Measurements from ENCODE around the gene RAB6A. TPM values are rescaled to one million over a fixed set of nuclear protein-coding genes. Genes with fewer than 3 reads are reported as not detected.
"Not testable (repeated sequence)": the region's sequence is repeated elsewhere in the genome, so short reads cannot be mapped to it uniquely, and the experiment has no call there.

RAB6A gene
- total RNA-seq, 1 experiment from 2014 or later: 57.3 TPM

- DNase-seq (ENCODE audit: low read depth): no peak
Observed at GRCh38 chr11:73726825-73727224, 34.0 kb downstream of the RAB6A start.

DNA sequence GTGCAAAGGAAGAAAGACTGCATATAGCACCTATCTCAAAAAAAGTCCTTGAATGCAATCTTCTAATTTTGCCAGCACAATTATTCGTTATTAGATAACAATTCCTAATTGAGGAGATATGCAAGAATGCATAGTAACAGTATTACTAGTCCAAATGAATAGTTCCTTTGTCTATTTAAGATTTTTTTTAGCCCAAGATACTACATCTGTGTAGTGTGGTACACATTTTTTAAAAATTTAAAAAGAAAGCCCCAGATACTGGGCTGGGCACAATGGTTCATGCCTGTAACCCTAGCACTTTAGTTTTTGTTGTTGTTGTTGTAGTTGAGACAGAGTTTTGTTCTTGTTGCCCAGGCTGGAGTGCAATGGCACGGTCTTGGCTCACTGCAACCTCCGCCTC is 43.7 kb downstream of the RAB6A start:
- no peak for DNase-seq (ENCODE audit: low read depth)

- no peak for DNase-seq (ENCODE audit: low read depth)
Observed at GRCh38 chr11:73716153-73717056, 44.5 kb downstream of the RAB6A start.

- DNase-seq (ENCODE audit: low read depth): no peak
Observed at GRCh38 chr11:73715541-73715940, 45.3 kb downstream of the RAB6A start.

DNA sequence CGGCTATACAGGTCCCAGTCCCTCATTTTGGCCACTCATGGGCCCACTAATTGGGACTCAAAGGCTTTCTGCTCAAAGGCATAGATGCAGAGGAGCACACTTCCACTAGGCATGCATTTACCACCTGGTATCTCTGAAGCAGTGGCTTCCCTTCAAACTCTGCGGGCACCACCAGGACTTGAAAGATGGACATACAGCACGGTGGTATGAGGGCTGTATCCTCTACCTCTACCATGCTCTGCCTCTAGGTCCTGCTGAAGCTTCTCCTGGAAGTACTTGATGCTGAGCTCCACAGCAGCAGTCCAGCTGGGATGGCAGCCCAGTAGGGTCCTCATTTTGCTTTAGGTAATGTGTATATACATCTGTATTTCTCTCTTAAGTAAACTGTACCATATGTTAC is 49.9 kb downstream of the RAB6A start:
- DNase-seq (ENCODE audit: low read depth): no peak

- no peak for DNase-seq (ENCODE audit: low read depth)
Observed at GRCh38 chr11:73705053-73705452, 55.8 kb downstream of the RAB6A start.

- DNase-seq (ENCODE audit: low read depth): no peak
Observed at GRCh38 chr11:73693899-73694525, 66.9 kb downstream of the RAB6A start.

GRCh38 chr11:73680687-73681086 is 80.2 kb downstream of the RAB6A start:
- DNase-seq (ENCODE audit: low read depth): no peak

DNA sequence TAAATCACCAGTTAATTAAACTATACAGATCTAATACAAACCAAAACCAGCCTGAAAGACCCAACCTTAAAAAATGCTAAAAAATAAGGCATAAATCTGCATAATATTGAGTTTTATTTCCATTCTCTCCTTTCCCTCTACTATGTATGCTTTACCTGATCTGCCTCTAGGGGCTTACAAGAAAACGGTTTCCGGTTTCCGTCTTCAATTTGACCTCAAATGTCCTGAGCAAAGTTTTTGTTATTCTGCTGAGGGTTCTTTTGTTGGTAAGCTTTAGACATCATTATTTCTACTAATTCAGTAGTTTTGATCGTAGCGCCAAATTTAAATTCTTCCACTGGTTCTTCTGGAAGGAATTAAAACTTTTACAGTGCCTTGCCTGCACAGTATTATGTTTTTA is 84.3 kb downstream of the RAB6A start:
- not testable (repeated sequence) for DNase-seq (ENCODE audit: low read depth)

DNA sequence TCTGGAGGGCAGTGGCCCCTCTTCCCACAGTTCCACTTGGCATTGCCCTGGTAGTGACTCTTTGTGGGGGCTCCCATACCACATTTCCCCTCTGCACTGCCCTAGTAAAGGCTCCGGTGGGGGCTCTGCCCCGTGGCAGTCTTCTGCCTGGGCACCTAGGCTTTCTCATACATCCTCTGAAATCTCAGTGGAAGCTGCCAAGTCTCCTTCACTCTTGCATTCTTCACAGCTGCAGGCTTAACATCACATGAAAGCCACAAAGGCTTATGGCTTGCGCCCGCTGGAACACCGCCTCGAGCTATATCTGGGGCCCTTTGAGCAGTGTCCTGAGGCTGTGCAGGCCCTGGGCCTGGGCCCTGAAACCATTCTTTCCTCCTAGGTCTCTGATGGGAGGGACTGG is 89.2 kb downstream of the RAB6A start:
- DNase-seq (ENCODE audit: low read depth): no peak

GRCh38 chr11:73670808-73671207 is 90.1 kb downstream of the RAB6A start:
- DNase-seq (ENCODE audit: low read depth): no peak

DNA sequence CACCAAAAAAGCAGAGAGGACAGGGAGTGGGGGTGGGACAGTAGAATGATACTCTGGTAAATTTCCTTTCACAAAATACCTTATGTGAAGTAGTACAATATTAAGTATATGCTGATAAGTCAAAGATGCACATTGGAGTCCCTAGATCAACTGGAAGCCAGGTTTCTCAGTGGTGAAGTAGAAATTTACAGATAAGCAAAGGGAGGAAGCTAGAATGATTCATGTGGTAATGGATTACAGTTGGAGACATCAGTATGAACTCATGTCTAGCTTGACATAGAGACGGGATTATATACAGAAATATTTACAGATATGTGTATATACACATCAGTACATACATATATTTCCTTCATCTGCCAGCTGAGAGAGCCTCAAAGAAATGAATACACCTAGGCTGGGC is 93.0 kb downstream of the RAB6A start:
- no peak for DNase-seq (ENCODE audit: low read depth)

GRCh38 chr11:73664877-73665276 is 96.0 kb downstream of the RAB6A start:
- DNase-seq (ENCODE audit: low read depth): no peak

DNA sequence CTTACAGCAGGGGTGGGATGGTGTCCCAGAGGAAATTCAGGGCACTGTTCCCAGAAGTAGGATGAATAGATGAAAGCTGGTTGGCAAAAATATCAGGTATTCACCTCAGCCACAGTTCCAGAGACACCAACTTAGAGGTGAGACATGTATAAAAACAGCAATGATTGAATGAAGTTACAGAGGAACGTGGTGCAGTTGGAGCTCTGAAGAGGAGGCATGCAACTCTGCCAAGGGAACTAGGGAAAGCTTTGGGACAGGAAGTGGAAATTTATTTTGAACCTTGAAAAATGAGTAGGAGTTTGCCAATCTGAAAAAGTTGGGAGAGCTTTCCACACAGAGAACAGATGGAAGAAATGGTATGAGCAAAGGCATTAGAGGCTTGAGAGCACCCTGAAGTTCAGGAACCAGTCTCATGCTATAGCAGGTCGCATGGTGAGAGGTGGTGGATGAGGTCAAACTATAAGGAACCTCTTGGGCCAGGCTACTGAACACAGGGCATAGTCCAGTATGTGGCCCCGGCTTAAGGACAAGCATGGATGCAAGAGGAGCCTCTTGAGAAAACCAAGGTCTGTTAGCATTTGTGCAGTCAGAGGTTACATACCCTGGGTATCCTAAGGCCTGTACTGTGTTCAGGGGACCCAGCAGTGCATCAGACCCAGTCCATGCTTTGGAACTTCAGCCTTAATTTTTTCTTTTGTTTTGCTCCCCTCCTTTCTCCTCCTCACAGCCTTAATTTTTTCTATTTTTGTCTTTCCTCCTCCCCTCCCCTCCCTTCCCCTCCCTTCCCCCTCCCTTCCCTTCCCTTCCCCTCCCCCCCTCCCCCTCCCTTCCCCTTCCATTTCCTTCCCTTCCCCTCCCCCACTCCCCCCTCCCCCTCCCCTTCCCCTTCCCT is 97.0 kb downstream of the RAB6A start:
- no peak for DNase-seq (ENCODE audit: low read depth)

- no peak for DNase-seq (ENCODE audit: low read depth)
Observed at GRCh38 chr11:73662445-73663157, 98.3 kb downstream of the RAB6A start.

DNA sequence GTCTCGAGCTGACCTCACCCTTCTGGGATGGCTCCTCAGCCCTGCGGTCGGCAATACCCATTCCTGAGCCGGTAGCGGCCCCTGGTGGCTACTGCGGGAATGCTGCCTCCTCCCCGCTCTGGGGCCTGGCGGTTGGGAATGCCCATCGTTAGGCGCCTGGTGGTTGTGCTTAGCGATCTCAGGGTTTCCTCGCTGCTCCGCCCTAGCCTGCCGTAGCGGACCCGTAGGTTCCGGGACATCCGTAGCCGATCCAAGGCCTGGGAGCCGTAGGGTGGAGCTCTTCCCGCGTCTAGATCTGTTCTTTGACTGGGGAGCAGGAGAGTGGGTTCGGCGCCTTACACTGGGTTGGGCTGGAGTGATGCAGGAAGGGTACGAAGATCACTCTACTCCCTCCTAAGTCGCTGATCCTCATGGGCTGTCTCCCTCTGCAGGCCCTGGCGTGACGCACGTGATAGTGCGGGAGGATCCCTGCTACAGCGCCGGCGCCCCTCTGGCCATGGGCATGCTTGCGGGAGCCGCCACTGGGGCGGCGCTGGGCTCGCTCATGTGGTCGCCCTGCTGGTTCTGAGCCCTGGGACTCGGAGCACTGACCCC is 99.7 kb downstream of the RAB6A start:
- peak; percentile 88 for DNase-seq (ENCODE audit: low read depth)

DNA sequence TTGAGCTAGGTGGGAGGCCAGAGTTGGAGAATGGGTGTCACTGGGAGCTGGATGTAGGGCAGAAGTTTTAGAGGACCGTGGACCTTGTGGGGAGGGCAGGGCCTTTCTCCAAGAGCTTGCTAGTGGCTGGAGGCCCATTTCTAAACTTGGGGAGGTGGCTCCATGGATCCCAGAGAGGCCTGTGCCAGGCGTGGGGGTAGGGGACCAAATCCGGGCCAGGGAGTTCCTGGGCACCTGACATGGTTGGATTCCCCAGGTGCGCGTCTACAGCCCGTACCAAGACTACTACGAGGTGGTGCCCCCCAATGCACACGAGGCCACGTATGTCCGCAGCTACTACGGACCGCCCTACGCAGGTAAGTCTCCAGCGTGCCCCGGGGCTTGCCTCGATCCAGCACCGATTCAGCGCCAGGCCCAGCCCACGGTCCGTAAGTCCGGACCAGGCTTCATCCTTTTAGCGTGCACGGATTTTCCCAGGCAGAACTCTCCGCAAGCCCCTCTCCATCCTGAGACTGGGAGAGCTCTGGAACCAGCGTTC is 100.3 kb downstream of the RAB6A start:
- no peak for DNase-seq (ENCODE audit: low read depth)

- DNase-seq (ENCODE audit: low read depth): no peak
Observed at GRCh38 chr11:73659961-73660360, 100.9 kb downstream of the RAB6A start.

- no peak for DNase-seq (ENCODE audit: low read depth)
Observed at GRCh38 chr11:73656985-73657384, 103.9 kb downstream of the RAB6A start.

DNA sequence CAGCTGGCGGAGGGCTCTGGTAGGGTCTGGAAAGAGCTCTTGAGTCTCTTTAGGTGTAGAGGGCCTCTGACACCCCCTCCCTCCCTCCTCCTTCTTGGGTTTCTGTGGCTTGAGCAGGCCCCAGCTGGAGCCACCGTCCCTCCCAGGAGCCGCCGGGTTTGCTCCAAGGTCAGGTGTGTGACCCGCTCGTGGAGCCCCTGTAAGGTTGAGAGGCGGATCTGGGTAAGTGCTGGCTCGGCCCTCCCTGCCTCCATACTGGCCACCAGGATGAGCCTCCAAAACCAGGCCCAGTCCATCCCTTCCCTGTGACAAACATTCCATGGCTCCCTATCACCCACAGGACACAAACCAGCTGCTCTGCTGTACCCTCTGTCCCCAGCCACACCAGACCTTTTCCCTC is 105.2 kb downstream of the RAB6A start:
- DNase-seq (ENCODE audit: low read depth): no peak

DNA sequence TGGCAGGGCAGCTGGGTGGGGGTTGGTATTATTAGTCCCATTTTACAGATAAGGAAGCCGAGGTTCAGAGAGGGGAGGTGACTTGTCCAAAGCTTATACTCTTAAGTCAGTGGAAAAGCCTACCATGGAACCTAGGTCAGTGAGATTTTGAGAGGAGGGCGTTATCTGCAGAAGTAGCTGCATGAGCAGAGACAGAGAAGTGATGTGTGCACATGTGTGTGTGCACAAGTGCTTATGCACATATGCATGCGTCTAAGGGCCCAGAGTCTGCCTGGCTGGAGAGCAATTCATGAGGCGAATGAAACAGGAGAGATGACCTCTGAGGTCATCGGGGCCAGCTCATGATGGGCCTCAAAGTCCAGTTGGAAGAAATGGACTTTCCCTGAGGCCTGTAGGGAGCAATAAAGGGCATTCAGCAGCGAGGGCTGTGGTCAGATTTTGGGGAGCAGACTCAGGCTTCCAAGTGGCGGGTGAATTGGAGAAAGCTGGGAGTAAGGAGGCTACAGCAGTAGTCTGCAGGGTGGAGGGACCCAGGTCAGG is 106.3 kb downstream of the RAB6A start:
- DNase-seq (ENCODE audit: low read depth): no peak
